ENCODE measurements around the gene CSNK2B. TPM values are rescaled to one million over a fixed set of nuclear protein-coding genes. Genes with fewer than 3 reads are reported as not detected.
A peak's percentile ranks its signal among the peaks of the same experiment; 100 is the strongest.

Gene CSNK2B
- total and polyA plus RNA-seq, 9 of the 15 experiments (the other 6 are each of a cell fraction or from before 2014, with no cell fraction given), result 120 to 1,126 (median 529) TPM

DNA sequence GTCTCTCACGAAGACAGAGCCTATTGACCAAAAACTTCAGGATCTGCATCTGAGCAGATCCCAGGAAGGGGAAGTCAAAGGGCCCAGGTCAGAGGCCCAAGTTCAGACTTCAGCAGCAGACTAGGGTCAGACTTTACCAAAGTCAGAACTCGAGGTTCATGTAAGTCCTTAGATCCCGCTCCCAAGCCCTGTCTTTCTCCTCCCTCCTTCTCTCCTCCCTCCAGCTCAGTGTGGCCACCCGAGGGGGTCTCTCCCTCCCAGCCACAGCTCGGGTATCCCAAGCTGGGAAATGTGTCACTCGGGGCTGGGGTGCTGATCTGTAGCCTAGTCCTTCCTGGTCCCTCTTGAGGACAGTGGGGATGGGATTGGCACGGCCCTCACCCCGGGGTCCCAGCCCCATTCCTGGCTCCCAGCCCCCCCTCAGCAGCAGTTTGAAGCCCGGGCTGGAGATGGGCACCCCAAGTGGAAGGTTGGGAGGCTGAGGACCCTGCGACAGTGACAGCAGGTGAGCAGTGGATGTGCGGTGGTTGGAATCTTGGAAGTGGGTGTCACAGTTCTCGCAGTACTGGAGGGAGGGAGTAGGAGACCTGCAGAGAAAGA is 3.7 kb upstream of the CSNK2B start (continued):
- TF ChIP-seq, protein P1, sequence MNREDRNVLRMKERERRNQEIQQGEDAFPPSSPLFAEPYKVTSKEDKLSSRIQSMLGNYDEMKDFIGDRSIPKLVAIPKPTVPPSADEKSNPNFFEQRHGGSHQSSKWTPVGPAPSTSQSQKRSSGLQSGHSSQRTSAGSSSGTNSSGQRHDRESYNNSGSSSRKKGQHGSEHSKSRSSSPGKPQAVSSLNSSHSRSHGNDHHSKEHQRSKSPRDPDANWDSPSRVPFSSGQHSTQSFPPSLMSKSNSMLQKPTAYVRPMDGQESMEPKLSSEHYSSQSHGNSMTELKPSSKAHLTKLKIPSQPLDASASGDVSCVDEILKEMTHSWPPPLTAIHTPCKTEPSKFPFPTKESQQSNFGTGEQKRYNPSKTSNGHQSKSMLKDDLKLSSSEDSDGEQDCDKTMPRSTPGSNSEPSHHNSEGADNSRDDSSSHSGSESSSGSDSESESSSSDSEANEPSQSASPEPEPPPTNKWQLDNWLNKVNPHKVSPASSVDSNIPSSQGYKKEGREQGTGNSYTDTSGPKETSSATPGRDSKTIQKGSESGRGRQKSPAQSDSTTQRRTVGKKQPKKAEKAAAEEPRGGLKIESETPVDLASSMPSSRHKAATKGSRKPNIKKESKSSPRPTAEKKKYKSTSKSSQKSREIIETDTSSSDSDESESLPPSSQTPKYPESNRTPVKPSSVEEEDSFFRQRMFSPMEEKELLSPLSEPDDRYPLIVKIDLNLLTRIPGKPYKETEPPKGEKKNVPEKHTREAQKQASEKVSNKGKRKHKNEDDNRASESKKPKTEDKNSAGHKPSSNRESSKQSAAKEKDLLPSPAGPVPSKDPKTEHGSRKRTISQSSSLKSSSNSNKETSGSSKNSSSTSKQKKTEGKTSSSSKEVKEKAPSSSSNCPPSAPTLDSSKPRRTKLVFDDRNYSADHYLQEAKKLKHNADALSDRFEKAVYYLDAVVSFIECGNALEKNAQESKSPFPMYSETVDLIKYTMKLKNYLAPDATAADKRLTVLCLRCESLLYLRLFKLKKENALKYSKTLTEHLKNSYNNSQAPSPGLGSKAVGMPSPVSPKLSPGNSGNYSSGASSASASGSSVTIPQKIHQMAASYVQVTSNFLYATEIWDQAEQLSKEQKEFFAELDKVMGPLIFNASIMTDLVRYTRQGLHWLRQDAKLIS (CRISPR knock-in tag; IDR thresholded peaks at IDR 0.05), result no peak
- TF ChIP-seq HDAC6 (IDR thresholded peaks at IDR 0.05; ENCODE audit: low read depth, low read length) (no peak), ZNF778 (CRISPR knock-in tag; IDR thresholded peaks at IDR 0.05) (no peak), ZNF75A (CRISPR knock-in tag; IDR thresholded peaks at IDR 0.05) (no peak), JUNB (CRISPR knock-in tag; conservative IDR thresholded peaks at IDR 0.05) (no peak), ATF1 (CRISPR knock-in tag; IDR thresholded peaks at IDR 0.05) (no peak), ATF1 (tag; IDR thresholded peaks at IDR 0.05) (no peak), TRIM24 (IDR thresholded peaks at IDR 0.05) (no peak), MTF1 (CRISPR knock-in tag; IDR thresholded peaks at IDR 0.05; ENCODE audit: borderline replicate concordance) (no peak), NFIC (IDR thresholded peaks at IDR 0.05) (no peak), POLR2AphosphoS5 (IDR thresholded peaks at IDR 0.05; ENCODE audit: control insufficient read depth, insufficient read depth, low read depth, low read length) (peak; percentile 9; the same call in 1 of the 2 replicates), HDAC2 (IDR thresholded peaks at IDR 0.05) (no peak), XRCC3 (IDR thresholded peaks at IDR 0.05) (no peak), HNRNPL (IDR thresholded peaks at IDR 0.05; ENCODE audit: low read depth, low read length) (no peak), SRF (CRISPR knock-in tag; IDR thresholded peaks at IDR 0.05) (no peak), SMAD4 (CRISPR knock-in tag; conservative IDR thresholded peaks at IDR 0.05) (no peak)
- TF ChIP-seq, protein P2, sequence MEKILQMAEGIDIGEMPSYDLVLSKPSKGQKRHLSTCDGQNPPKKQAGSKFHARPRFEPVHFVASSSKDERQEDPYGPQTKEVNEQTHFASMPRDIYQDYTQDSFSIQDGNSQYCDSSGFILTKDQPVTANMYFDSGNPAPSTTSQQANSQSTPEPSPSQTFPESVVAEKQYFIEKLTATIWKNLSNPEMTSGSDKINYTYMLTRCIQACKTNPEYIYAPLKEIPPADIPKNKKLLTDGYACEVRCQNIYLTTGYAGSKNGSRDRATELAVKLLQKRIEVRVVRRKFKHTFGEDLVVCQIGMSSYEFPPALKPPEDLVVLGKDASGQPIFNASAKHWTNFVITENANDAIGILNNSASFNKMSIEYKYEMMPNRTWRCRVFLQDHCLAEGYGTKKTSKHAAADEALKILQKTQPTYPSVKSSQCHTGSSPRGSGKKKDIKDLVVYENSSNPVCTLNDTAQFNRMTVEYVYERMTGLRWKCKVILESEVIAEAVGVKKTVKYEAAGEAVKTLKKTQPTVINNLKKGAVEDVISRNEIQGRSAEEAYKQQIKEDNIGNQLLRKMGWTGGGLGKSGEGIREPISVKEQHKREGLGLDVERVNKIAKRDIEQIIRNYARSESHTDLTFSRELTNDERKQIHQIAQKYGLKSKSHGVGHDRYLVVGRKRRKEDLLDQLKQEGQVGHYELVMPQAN (IDR thresholded peaks at IDR 0.05; ENCODE audit: borderline replicate concordance), result no peak
- TF ChIP-seq, protein P3, sequence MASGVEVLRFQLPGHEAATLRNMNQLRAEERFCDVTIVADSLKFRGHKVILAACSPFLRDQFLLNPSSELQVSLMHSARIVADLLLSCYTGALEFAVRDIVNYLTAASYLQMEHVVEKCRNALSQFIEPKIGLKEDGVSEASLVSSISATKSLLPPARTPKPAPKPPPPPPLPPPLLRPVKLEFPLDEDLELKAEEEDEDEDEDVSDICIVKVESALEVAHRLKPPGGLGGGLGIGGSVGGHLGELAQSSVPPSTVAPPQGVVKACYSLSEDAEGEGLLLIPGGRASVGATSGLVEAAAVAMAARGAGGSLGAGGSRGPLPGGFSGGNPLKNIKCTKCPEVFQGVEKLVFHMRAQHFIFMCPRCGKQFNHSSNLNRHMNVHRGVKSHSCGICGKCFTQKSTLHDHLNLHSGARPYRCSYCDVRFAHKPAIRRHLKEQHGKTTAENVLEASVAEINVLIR (CRISPR knock-in tag; IDR thresholded peaks at IDR 0.05), result no peak
- TF ChIP-seq, protein P4, sequence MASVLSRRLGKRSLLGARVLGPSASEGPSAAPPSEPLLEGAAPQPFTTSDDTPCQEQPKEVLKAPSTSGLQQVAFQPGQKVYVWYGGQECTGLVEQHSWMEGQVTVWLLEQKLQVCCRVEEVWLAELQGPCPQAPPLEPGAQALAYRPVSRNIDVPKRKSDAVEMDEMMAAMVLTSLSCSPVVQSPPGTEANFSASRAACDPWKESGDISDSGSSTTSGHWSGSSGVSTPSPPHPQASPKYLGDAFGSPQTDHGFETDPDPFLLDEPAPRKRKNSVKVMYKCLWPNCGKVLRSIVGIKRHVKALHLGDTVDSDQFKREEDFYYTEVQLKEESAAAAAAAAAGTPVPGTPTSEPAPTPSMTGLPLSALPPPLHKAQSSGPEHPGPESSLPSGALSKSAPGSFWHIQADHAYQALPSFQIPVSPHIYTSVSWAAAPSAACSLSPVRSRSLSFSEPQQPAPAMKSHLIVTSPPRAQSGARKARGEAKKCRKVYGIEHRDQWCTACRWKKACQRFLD (CRISPR knock-in tag; IDR thresholded peaks at IDR 0.05), result no peak
- TF ChIP-seq, protein P5, sequence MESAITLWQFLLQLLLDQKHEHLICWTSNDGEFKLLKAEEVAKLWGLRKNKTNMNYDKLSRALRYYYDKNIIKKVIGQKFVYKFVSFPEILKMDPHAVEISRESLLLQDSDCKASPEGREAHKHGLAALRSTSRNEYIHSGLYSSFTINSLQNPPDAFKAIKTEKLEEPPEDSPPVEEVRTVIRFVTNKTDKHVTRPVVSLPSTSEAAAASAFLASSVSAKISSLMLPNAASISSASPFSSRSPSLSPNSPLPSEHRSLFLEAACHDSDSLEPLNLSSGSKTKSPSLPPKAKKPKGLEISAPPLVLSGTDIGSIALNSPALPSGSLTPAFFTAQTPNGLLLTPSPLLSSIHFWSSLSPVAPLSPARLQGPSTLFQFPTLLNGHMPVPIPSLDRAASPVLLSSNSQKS (CRISPR knock-in tag; IDR thresholded peaks at IDR 0.05), result no peak
